Activated CD8-positive, alpha-beta memory T cell treated with anti-CD3 and anti-CD28 coated beads for 1 hour (primary cell): ENCODE results near the gene DEFB112.

Source experiments
- DNase-seq, 2 donors: peaks; one replicate each; pipeline ENCODE4 v3.0.0-alpha.2; 2020; ENCODE audit warnings: low read depth in 1 of 2; ENCODE audit errors: extremely low read depth in 1 of 2

Gene DEFB112

GRCh38 chr6:50003139-50003538 lies 46.6 kb downstream of the DEFB112 start:
- DNase-seq = no peak

- no peak for DNase-seq
These were observed 54.5 kb downstream of the DEFB112 start for GRCh38 chr6:49995278-49995677.
